GM18508 (cell line): ENCODE results near the gene EMSY.
"Not testable (repeated sequence)": the region's sequence is repeated elsewhere in the genome, so short reads cannot be mapped to it uniquely, and the experiment has no call there.

Experiments used
- ATAC-seq: cut with Tn5 transposase; IDR thresholded peaks from one replicate; pipeline ENCODE4 v1.9.1; 2021; ENCODE audit warnings: moderate number of reproducible peaks; ENCODE audit not compliant: insufficient read depth, unreplicated experiment

EMSY gene

GRCh38 chr11:76566811-76567210 lies 122.0 kb downstream of the EMSY start:
- no peak for ATAC-seq

GRCh38 chr11:76567261-76567660 lies 122.4 kb downstream of the EMSY start:
- no peak for ATAC-seq

GRCh38 chr11:76568139-76568538 lies 123.3 kb downstream of the EMSY start:
- ATAC-seq = no peak

- no peak for ATAC-seq
Observed at GRCh38 chr11:76568621-76569020, 123.8 kb downstream of the EMSY start.

- ATAC-seq = not testable (repeated sequence)
Observed at GRCh38 chr11:76572181-76572875, 127.5 kb downstream of the EMSY start.

- ATAC-seq = no peak
Observed at GRCh38 chr11:76574406-76574805, 129.6 kb downstream of the EMSY start.

GRCh38 chr11:76574879-76575278 lies 130.1 kb downstream of the EMSY start:
- no peak for ATAC-seq

GRCh38 chr11:76577226-76577920 lies 132.6 kb downstream of the EMSY start:
- no peak for ATAC-seq

- ATAC-seq = no peak
Observed at GRCh38 chr11:76577921-76578653, 133.3 kb downstream of the EMSY start.

GRCh38 chr11:76578654-76579055 lies 133.8 kb downstream of the EMSY start:
- no peak for ATAC-seq

GRCh38 chr11:76579056-76579751 lies 134.4 kb downstream of the EMSY start:
- ATAC-seq = no peak

- ATAC-seq = no peak
Observed at GRCh38 chr11:76579752-76580151, 134.9 kb downstream of the EMSY start.

GRCh38 chr11:76582471-76582870 lies 137.7 kb downstream of the EMSY start:
- ATAC-seq = not testable (repeated sequence)

- no peak for ATAC-seq
Observed at GRCh38 chr11:76587820-76588454, 143.1 kb downstream of the EMSY start.

GRCh38 chr11:76588455-76589325 lies 143.9 kb downstream of the EMSY start:
- ATAC-seq = no peak

GRCh38 chr11:76589477-76589876 lies 144.7 kb downstream of the EMSY start:
- ATAC-seq = no peak

- ATAC-seq = no peak
Observed at GRCh38 chr11:76589964-76590950, 145.4 kb downstream of the EMSY start.

GRCh38 chr11:76591416-76591815 lies 146.6 kb downstream of the EMSY start:
- no peak for ATAC-seq
